Measurements from ENCODE around the gene IFFO2. TPM values are rescaled to one million over a fixed set of nuclear protein-coding genes. Genes with fewer than 3 reads are reported as not detected.

Gene IFFO2
- total RNA-seq, 1 experiment from 2014 or later = 13.0 TPM

DNA sequence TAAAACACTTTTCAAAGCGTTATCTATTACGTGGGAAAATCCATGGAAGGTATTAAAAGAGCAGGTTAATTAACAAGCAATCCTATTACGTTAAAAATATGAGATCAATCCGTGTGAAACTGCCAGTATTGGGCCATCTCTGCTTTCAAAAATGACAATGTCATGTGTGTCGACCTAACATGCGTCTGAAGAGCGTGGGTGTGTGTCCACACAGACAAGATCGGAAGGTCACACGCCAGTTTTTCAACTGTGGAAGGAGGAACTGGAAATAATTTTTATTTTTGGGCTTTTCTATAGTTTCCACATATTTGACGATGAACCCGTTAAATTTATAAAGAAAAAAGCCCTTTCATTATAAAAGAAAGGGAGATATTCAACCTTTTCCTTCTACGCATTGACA lies 36.5 kb downstream of the IFFO2 start:
- DNase-seq = no peak
- CTCF ChIA-PET = no interaction called here
- Mint-ChIP-seq H3K27me3 (ENCODE audit: unreplicated experiment) (no peaks in the 10 kb centered on the region), H3K4me1 (ENCODE audit: low read depth, unreplicated experiment) (no peaks in the 10 kb centered on the region), H3K4me3 (ENCODE audit: low read depth, unreplicated experiment) (no peak overlapping the region), H3K36me3 (ENCODE audit: insufficient read depth, unreplicated experiment) (peaks cover 6% of the 10 kb centered on the region), H3K9me3 (ENCODE audit: low read depth, unreplicated experiment) (no peaks in the 10 kb centered on the region), H3K27ac (ENCODE audit: unreplicated experiment) (no peak overlapping the region)
- intact Hi-C loops (cut with micrococcal nuclease; ENCODE audit: unreplicated experiment) = no loop called here
- TF ChIP-seq, protein P1, sequence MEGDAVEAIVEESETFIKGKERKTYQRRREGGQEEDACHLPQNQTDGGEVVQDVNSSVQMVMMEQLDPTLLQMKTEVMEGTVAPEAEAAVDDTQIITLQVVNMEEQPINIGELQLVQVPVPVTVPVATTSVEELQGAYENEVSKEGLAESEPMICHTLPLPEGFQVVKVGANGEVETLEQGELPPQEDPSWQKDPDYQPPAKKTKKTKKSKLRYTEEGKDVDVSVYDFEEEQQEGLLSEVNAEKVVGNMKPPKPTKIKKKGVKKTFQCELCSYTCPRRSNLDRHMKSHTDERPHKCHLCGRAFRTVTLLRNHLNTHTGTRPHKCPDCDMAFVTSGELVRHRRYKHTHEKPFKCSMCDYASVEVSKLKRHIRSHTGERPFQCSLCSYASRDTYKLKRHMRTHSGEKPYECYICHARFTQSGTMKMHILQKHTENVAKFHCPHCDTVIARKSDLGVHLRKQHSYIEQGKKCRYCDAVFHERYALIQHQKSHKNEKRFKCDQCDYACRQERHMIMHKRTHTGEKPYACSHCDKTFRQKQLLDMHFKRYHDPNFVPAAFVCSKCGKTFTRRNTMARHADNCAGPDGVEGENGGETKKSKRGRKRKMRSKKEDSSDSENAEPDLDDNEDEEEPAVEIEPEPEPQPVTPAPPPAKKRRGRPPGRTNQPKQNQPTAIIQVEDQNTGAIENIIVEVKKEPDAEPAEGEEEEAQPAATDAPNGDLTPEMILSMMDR (IDR thresholded peaks at IDR 0.05; ENCODE audit: unreplicated experiment) = no peak
- no TSS peak for BruUV-seq (replicated peaks)

DNA sequence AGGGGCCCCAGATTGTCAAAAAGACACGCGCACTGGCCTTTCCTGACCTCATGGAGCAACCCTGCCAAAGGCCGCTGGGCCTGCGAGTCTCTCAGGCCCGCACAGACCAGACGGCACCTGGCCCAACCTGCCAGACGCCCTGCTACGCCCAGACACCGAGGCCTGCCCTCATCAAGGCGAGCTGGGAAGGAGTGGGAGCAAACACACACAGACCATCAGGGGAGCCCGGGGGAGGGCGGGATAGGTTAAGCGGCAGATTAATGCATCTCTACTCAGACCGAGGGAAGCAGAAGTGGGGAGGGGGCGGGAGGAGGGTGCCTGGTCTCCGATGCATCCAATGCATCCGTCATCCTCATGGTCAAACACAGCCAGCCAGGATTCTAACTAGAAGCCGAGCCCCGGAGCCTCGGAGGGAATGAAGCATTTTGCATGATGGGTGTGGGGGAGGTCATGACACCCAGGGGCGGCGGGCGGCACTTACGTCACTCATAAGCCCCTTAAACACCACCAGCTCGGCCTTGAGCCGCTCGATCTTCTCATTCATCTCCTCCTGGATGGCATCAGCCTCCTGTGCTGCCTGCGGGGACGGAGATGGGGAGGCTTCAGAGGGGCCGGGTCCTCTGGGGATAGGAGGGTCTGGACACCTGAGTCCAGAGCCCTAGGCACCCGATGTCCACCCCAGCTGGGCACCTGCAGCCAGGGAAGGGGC lies 37.1 kb downstream of the IFFO2 start:
- H3K4me3 Mint-ChIP-seq (ENCODE audit: low read depth, unreplicated experiment) = no peak overlapping the region
- CTCF ChIA-PET = no interaction called here
- TF ChIP-seq, protein P1 (IDR thresholded peaks at IDR 0.05; ENCODE audit: unreplicated experiment) = no peak
- no TSS peak for BruUV-seq (replicated peaks)
- no peak overlapping the region for H3K27ac Mint-ChIP-seq (ENCODE audit: unreplicated experiment)
- H3K27me3 Mint-ChIP-seq (ENCODE audit: unreplicated experiment) = no peaks in the 10 kb centered on the region
- intact Hi-C loops (cut with micrococcal nuclease; ENCODE audit: unreplicated experiment) = no loop called here
- H3K9me3 Mint-ChIP-seq (ENCODE audit: low read depth, unreplicated experiment) = no peaks in the 10 kb centered on the region
- no peaks in the 10 kb centered on the region for H3K4me1 Mint-ChIP-seq (ENCODE audit: low read depth, unreplicated experiment)
- H3K36me3 Mint-ChIP-seq (ENCODE audit: insufficient read depth, unreplicated experiment) = peaks cover 10% of the 10 kb centered on the region
- DNase-seq = no peak

DNA sequence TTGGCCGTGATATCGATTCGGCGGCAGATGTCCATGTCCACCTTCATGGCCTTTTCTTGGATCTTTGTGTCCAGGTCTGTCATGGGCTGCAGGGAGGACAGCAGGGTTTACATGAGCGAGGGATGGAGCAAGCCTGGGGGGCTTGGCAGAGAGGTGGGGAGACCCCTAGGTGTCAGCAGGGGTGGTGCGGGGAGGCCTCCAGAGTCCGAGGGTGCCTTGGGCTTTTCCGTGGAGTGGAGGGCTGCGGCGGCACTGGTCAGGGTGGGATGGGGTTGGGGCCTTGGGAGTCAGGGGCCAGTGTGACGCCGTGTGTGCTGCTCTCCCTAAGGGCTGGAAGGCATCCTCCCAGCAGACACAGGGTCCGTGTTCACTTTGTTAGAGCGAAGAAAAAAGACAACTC lies 38.1 kb downstream of the IFFO2 start:
- no TSS peak for BruUV-seq (replicated peaks)
- no peak overlapping the region for H3K4me3 Mint-ChIP-seq (ENCODE audit: low read depth, unreplicated experiment)
- TF ChIP-seq, protein P1 (IDR thresholded peaks at IDR 0.05; ENCODE audit: unreplicated experiment) = no peak
- no peaks in the 10 kb centered on the region for H3K4me1 Mint-ChIP-seq (ENCODE audit: low read depth, unreplicated experiment)
- DNase-seq = no peak
- CTCF ChIA-PET = interaction anchor here (0.7 kb wide), 1 partner anchor 637 kb away, joined by 7 read pairs; no protein-coding TSS in a partner anchor
- no peaks in the 10 kb centered on the region for H3K9me3 Mint-ChIP-seq (ENCODE audit: low read depth, unreplicated experiment)
- H3K27me3 Mint-ChIP-seq (ENCODE audit: unreplicated experiment) = no peaks in the 10 kb centered on the region
- peaks cover 10% of the 10 kb centered on the region for H3K36me3 Mint-ChIP-seq (ENCODE audit: insufficient read depth, unreplicated experiment)
- H3K27ac Mint-ChIP-seq (ENCODE audit: unreplicated experiment) = no peak overlapping the region
- intact Hi-C loops (cut with micrococcal nuclease; ENCODE audit: unreplicated experiment) = no loop called here

DNA sequence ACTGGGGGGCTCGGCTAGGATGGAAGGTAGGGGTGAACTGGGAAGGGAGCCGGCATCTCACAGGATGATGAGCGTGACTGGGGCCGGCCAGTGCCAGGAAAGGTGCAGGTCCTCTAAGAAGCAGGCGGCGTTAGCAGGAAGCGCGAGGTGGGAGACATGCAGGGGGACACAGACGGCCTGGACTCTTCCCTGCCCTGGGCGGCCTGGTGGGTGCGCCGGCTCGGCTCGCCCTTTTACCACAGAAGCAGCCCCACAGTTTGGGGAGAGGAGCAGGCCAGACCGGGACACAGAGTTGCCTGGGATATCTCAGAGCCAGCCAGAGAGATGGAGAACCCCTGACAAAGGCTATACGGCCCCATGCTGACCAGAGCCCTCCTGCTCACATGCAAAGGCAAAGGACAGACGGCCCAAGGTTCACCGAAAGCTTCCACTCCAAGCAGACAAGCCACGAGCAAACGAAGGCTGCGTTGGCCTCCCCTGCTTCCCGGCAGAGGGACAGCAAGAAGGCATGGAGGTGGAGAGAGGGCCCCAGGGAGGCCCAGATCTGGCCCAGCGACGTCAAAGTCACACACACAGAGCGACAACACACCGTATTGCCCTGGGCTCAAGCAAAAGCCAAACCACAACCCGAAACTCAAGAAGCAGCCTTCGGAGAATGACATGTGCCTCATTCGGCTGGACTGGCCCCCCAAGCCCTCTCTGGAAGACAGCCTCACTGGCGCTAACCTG lies 39.2 kb downstream of the IFFO2 start:
- Mint-ChIP-seq H3K4me1 (ENCODE audit: low read depth, unreplicated experiment) (no peaks in the 10 kb centered on the region), H3K4me3 (ENCODE audit: low read depth, unreplicated experiment) (no peak overlapping the region), H3K9me3 (ENCODE audit: low read depth, unreplicated experiment) (no peaks in the 10 kb centered on the region), H3K27me3 (ENCODE audit: unreplicated experiment) (no peaks in the 10 kb centered on the region), H3K36me3 (ENCODE audit: insufficient read depth, unreplicated experiment) (peaks cover 10% of the 10 kb centered on the region), H3K27ac (ENCODE audit: unreplicated experiment) (no peak overlapping the region)
- CTCF ChIA-PET = no interaction called here
- BruUV-seq (replicated peaks) = no TSS peak
- intact Hi-C loops (cut with micrococcal nuclease; ENCODE audit: unreplicated experiment) = no loop called here
- DNase-seq = no peak
- TF ChIP-seq, protein P1 (IDR thresholded peaks at IDR 0.05; ENCODE audit: unreplicated experiment) = no peak

All from Calu3 (cell line).